GM12892 (cell line): Measurements from ENCODE around the gene ZNF407.

Source experiments
- POLR2A ChIP-seq: IDR thresholded peaks from 2 replicates; pipeline ENCODE4 v1.6.1; 2011; ENCODE audit warnings: low read depth, low read length, control low read depth
- POLR2AphosphoS5 ChIP-seq: IDR thresholded peaks from 2 replicates; pipeline ENCODE4 v1.6.1; 2011; ENCODE audit warnings: low read depth, low read length, control low read depth
- TAF1 ChIP-seq: IDR thresholded peaks from 2 replicates; pipeline ENCODE4 v1.6.1; 2011; ENCODE audit warnings: low read depth, mild to moderate bottlenecking, control low read depth, low read length, borderline replicate concordance

- TF ChIP-seq TAF1, result no peak
- no peak for TF ChIP-seq POLR2A
- no peak for TF ChIP-seq POLR2AphosphoS5
Observed at GRCh38 chr18:74708169-74708568, 110.5 kb downstream of the ZNF407 start.
